ENCODE results near the gene MARK2. TPM values are rescaled to one million over a fixed set of nuclear protein-coding genes. Genes with fewer than 3 reads are reported as not detected.
A peak's percentile ranks its signal among the peaks of the same experiment; 100 is the strongest.

Gene MARK2
- total RNA-seq, 1 experiment from 2014 or later, result 14.8 TPM

DNA sequence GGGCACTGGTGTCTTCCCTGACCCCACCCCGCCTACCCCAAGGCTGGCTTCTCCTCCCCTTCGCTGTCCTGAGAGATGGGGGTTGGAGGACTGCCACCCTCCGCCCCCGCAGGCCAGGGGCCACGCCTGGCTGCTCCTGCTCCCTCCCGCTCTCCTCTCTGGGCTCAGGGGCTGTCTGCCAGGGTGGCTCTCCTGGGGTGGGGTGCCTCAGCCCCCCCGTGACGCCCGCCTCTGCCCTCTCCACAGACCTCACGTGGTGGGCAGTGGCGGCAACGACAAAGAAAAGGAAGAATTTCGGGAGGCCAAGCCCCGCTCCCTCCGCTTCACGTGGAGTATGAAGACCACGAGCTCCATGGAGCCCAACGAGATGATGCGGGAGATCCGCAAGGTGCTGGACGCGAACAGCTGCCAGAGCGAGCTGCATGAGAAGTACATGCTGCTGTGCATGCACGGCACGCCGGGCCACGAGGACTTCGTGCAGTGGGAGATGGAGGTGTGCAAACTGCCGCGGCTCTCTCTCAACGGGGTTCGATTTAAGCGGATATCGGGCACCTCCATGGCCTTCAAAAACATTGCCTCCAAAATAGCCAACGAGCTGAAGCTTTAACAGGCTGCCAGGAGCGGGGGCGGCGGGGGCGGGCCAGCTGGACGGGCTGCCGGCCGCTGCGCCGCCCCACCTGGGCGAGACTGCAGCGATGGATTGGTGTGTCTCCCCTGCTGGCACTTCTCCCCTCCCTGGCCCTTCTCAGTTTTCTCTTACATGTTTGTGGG lies 69.9 kb downstream of the MARK2 start:
- no peak for DNase-seq (ENCODE audit: low spot score)

DNA sequence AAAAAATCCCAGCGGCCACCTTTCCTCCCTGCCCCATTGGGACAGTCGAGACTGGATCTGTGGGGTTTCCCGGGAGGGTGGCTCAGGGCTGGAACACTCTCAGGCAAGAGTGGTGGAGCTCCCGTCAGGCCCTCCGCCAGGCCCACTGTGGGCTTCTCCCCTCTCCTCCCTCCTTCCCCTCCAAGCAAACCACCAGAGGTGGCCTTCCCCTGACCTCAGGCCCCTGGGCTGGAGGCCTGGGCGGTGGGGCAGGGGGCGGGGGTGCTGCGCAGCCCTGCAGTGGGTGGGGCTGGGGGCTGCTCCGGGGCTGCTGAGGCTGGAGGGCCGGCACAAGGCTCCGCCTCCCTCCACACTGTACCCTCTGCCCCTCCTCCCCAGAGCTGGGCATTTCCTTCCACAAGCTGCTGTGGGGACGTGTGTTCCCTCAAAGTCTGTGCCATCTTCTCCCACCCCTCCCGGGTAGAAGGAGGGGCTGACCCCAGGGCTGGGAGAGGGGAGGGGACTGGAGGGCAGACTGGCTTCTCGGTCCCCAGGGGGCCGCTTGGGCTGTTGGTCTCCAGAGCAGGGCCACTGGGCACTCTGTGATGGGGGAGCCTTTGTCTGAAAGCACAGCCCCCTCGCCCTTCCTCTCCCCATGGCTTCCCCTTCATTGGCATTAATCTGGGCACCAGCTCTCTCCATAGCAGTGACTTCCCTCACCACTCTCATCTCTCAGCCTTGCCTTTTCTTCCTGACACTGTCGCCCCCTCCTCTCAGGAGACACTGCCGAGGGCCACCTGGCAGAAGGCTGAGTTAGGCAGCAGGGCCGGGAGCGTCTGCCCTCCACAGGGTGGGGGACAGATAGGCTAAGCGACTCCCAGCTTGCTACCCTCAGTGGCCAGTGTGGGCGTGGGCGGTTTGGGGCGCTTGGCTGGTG lies 70.9 kb downstream of the MARK2 start:
- DNase-seq (ENCODE audit: low spot score), result no peak

DNA sequence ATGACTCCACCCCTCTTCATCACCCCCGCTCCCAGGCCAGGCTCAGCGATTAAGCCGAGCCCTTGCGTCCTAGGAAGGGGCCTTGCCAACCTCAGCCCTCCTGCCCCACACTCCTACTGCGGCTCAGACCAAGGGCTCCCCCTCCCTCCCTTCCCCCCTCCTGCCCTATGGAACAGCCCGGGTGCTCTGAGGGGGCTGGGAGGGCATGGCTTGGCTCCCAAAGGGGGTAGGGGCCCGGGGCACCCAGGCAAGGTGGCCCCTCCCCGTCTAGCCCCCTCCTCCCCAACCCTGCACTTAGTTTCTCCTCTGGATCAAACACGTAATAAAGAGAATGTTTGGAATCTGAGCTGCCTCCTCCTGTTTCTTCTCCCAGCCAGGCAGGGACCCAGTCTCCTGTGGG lies 71.8 kb downstream of the MARK2 start:
- no peak for DNase-seq (ENCODE audit: low spot score)

DNA sequence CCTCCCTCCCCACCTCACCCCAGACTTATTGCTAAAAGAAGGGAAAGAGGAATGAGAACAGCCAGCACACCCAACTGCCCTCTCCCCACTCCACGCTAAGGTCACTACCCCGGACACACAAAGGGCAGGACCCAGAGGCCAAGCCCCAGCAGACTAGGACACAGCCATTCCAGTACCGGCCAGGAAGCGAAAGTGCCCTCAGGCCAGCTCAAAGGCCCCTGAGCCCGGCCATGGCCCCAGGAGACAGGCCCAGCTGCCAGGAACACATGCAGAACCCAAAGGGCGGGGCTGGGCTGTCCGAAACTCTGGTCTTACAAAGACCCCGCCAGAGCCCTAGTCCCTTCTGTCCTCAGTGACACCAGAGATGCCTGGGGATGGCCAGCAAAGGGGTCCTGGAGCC lies 72.5 kb downstream of the MARK2 start:
- no peak for DNase-seq (ENCODE audit: low spot score)

DNA sequence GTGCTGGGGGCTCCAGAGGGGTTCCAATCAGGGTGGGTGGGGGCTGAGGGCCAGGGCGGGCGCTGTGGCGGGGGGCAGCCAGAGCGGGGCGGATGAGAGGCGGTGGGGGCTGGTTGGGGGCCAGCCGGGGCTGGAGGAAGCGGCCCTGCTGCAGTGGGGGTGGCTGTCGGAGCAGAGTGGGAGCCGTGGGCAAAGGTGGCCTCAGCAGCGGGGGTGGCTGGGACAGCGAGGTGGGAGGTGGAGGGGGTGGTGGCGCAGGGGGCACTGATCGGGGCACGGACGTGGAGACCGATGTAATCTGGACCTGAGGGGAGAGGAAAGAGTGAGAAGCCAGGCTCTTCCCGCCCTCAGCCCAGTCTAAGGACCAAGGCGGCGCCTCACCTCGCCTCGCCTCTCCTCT lies 73.0 kb downstream of the MARK2 start:
- no peak for DNase-seq (ENCODE audit: low spot score)

DNA sequence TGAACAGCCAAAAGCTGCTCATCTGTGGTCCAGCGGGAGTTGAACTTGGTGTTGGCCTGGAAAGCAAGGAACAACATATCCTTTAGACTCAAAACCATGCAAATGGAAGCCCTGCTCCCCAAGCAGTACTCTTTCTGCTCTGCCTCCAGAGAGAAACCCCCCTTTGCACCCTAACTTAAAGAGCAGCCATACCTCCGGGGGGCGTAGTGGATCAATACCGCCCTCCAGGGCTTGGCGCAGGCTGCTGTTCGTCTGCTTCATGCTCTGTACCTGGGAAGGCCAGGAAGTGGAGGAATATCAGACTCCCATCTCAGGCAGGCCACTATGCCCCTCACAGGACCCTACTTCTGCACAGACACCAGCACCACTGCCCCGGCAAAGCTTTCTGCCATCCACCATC lies 73.8 kb downstream of the MARK2 start:
- no peak for DNase-seq (ENCODE audit: low spot score)

DNA sequence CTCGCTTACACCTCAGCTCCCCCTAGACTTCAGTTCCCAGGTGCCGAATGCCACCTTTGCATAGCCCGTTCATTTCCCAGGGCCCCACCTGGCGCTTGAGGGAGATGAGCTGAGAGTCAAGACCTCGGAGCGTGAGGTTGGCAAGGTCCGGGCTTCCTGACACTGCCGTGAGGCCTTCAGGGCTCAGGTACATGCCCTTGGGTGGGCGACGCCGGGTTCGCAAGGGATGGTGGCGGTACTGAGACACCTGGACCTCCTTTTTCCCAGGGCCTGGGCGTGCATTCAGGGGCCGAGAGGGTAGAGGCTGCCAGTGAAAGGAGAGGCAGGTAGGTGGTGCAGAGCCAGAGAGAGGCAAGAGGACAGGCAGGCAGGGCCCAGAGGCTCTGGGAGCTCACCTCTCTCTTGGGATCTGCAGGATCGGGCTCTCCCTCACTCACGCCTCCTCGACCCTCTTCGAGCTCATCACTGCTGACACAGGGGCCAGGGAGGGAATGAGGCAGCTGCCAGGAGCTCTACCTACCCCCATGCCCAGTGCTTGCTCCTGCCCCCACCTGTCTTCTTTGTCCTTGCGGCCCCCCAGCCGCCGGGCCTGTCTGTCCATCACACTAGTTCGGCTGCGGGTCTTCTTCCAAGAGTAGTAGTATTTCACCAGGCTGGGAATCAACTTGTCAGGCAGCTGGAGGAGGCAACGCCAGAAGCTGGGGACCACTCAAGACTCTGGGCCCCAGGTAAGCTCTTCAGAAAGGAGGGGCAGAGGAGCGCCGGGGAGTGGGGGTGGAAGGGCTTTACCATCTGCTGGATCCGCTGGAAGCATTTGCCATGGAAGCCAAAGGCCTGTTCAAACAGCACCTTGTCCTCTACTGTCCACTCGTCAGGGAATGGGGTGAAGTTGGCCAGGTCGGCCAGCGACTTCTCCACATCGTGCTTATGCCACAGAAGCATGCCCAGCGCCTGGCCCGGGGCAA lies 75.2 kb downstream of the MARK2 start:
- no peak for DNase-seq (ENCODE audit: low spot score)

DNA sequence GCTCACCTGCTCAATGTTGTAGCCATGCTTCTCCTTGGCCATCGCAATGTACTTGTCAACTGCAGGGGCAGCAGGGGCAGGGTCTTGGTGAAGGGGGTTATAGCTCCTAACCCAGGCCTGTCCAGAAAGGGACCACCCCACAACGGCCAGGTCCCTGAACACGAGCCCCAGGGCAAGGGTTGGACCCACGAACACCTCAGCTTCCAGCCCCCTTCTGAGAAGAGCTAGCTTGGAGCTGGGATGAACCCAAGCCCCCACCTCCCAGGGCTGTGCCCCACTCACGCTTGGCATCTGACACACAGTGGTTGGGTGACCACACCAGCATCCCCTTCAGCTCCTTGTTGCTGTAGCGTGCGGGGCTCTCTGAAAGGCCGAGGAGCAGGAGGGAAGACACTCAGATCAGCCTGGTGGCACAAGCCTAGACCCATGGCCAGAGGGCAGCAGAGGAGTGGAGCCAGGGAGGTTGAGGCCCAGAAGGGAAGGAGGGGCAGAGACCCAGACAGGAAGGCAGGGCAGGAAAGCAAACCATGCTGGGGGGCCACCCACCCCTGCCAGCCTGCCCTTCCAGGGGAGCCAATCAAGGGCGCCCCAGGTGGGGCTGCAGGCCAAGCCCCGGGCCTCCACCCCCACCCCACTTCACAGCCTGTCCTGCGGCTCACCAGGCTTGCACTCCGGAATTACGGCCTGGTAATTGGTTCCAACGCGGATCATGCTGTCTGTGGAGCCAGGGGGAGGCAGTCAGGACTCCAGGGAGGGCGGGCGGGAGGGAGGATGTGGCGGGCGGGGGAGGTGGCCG lies 76.2 kb downstream of the MARK2 start:
- no peak for DNase-seq (ENCODE audit: low spot score)

DNA sequence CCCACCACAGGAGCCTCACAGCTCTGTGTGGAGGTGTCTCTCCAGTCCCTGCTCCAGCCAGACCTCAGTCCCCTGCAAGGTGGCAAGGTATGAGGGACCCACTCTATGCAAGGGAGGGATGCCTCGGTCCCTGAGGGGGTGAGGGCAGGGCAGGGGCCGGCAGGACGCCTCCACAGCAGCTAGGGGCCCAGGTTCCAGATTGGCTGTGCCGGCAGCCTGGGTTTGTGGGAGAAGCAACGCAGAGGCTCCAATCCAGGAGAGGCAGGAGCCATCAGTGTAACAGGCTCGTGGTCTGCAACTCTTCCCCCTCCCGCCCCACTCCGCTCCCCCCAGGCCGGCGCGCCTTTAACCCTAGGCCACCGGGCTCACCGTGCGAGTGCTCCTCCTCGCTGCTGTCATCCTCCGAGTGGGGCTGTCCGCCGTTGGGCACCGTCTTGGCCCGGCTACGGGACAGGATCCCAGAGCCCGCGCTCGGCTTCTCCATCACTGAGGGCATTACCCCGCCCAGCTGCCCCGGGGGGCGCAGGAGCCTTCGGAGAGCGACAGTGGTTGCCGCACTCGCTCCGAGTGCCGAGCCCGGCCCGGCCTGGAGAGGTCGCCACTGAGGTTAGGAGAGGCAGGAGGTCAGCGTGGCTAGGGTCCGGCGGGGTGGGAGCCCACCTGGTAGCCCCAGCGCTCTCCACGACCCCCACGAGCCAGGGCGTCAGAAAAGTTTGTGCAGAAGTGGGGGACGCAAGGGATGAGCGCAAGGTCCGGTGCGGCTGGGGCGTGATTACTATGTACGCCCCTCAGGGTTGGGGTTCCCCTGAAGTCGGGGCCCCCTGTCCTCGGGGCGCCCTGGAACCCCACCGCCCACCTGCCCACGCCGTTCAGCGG lies 77.3 kb downstream of the MARK2 start:
- DNase-seq (ENCODE audit: low spot score), result no peak

DNA sequence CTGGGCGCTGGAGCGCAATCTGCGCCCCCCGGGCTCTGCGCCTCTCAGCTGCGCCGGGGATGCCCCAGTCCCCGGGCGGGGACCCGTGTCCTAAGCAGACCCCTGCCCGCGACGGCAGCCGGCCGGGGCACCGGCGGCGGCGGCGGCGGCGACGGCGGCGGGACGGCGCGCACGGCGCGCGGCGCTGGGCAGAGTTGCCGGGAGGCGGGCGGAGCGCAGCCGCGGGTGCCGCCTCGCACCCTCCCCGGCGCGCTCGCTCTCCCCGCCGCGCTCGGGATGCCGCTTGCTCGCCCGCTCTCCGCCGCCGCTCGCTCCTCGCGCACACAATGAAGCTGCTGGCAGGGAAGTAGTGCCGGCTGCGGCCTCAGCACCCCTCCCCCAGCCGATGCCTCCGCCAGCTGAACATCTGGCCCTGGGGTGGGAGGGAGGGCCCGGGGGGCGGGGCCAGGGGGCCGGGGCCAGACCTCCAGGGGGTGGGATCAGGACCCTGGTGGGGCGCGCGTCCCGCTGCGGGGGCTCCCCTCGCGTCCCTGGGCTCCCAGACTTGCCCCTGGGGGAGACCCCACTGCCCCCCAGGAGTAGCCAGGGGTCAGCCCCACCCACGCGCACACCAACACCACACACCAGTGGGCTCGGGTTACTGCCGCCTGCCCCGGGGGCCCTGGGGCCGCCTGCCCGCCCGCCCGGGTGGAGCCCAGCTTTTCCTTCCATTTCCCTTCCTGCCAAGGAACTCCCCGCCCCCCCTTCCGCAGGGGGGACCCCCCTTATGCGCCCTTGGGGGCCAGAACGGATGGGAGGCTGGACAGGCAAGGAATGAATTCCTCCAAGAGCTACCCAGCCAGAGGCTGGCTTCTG lies 78.2 kb downstream of the MARK2 start, which contains the start of gene RCOR2:
Gene RCOR2, minus strand, starts transcription at position 328 of the 855 bp plus-strand sequence. CDS start 708 bp downstream, outside the sequence.
- peak; percentile 14 for DNase-seq (ENCODE audit: low spot score)

DNA sequence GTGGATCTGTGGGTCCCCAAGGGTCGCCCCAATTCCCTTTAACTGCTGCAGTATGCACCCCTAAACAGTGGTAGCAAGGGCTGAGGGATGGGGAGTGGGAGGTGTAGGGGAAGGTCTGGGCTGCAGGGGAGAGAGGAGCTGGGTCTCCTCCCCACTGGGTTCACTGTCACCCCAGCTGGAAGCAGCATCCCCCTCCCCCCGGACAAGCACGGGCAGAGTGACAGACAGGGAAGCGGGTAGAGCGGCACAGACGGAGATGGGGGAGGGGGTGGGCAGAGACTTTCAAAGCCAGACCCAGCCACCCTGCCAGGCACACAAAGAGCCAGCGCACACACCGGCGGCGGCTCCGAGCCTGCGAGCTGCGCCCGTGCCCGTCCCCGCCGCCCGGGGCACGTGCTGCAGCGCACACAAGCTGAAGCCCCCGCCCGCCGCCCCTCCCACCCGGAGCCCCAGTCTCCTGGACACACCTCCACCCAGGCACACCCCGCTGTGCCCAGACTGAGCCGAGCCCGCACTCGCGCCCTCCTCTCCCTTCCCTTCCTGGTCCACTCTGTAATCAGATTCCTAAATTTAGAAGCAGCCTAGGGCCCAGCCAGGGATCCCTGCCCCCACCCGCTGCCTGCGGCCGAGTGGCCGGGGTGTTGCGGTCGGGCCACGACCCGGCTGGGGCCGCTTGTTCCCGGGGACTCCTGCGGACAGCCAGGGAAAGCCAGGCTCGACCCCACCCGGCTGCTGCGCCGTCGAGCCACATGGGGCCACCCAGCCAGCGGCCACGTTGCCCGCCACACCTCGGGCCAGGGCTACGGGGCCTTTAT lies 79.0 kb downstream of the MARK2 start:
- DNase-seq (ENCODE audit: low spot score), result no peak

DNA sequence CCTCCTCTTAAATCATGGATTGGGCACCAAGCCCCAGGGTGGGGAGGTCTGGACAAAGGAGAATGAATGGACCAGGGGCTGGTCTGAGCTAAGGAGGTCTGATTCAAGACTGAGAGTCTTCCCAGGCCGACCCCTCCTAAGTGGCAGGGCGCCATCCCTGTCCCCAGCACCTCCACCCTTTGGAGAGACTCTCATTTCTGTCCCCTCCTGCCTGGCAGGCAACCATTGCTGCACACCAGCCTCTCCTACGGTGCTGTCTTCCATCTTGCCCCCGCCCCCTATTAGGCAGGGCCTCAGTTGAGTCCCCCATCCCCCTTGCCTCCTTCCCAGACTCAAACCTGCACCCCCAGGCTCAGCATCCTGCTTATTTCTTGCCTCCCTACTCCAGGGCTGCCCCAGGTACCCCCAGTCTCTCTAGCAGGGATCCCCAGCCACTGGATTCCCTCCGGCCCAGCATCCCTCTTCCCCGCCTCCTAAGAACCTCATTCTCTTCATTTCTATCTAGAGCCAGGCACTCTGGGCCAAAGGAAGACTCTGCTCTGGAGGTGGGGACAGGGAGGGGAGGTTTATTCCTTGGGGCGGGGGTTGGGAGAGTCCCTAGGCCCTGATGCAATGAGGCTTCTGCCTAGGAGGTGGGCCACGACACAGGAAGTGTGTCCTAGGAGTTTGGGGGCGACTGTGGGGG lies 79.7 kb downstream of the MARK2 start:
- DNase-seq (ENCODE audit: low spot score), result no peak

DNA sequence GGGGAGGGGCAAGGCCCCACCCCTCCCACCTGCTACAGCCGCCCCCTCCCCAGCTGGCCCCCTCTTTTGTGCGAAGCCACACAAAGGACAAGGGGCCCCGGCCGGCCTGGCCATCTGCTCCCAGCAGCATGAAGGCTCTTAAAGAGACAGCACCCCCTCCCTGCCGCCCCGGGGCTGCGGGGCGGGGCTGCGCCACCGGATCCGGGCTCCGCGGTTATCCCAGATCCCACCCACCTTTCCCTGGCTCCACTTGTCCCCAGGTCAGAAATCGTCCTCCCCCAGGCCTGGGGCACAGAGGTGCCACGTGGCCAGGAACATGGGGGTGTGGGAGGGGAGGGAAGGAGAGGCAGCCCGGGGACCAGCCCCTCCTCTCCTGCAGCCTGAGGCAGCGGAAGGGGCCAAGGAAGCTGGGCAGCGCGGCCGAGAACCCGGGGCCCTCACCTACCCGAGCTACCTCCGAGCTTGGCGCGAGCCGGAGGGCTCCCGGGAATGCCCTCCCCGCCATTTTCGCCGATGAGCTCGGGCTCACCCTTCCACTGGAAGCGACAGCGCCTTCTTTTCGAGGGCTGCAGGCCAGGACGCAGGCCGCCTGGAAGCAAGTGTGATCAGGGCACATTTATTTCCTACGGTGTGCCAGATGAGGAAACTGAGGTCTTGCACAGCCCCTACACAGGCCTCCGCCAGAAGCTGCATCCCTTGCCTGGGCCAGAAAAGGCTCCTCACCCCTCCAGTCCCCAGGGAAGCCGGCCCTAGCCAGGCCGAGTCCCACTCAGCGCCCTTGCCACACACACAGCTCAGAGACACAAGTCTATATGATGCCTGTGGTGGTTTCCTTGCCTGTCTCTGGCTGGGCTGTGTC lies 80.6 kb downstream of the MARK2 start:
- no peak for DNase-seq (ENCODE audit: low spot score)

DNA sequence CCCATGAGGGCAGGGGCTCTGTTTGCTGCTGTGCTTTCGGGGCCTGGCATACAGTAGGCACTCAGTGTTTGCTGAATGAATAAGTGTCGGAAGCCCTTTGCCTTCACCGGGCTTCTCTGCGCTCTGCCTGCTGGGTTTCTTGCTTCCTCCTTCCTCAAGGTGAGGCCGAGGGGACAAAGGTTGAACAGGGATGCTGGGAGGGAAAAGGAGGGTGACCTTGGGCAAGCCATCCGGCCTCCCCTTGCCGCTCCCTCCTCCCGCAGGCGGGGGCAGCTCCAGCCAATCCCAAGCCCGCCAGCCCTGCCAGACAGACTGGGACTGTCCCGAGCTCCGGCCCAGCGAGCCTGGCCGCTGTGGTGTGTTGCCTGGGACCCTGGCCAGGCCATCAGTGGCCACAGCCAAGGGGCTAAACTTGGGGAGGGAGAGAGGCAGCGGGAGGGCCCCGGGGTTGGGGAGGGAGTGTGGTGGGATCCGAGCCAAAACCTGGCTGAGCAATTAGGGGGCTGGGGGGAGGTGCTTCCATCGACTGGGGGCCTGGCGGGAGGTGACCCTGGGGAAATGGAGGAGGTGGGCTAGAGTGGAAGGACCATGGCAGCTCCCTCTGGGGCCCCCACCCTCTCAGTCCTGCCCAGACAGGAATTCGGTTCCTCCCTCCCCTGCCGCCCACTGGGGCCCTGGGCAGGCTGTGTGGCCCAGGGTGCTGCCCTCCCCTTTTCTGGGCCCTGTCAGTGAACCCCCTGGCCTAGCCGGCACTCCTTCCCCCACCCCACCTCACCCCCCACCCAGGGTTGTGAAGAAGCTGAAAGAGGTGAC lies 81.4 kb downstream of the MARK2 start:
- no peak for DNase-seq (ENCODE audit: low spot score)

DNA sequence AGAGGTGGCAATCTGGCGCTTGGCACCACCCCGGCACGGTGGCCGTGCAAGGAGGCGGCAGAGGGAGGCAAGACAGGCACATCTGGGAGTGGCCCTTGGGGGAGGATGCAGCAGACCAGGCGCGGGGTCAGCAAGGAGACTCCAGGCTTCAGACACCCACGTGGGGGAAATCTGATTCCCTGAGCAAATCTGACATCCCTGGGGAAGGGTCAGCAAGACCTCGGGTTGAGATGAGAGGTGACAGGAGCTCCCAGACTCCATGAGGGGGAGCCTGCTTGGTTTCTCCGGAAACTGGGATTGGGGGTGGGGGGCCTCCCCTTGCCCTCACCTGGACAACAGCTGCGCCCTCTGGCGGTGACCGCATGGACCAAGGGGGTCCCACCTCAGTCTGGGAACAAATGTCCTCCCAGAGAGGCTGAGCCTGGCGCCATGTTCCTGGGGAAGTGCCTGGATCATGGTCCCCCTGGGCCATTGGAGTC lies 82.1 kb downstream of the MARK2 start:
- no peak for DNase-seq (ENCODE audit: low spot score)
